SHP77 (cell line): ENCODE data around the gene WDR90.
"Not testable (repeated sequence)": the region's sequence is repeated elsewhere in the genome, so short reads cannot be mapped to it uniquely, and the experiment has no call there.

Experiments
- DNase-seq, 2 experiments: peaks; one replicate each; lab custom pipeline; 2025; lab: John Stamatoyannopoulos, UW

WDR90 gene

GRCh38 chr16:689175-689897 lies 40.2 kb downstream of the WDR90 start:
- no peak for DNase-seq

GRCh38 chr16:691242-691641 lies 42.1 kb downstream of the WDR90 start:
- DNase-seq, result not testable (repeated sequence)

GRCh38 chr16:692356-693108 lies 43.4 kb downstream of the WDR90 start:
- no peak for DNase-seq

- DNase-seq, result no peak
Measured at GRCh38 chr16:693364-693763, 44.2 kb downstream of the WDR90 start.

- DNase-seq, result no peak
Measured at GRCh38 chr16:693766-694165, 44.6 kb downstream of the WDR90 start.

- no peak for DNase-seq
Measured at GRCh38 chr16:694187-694862, 45.2 kb downstream of the WDR90 start.

- DNase-seq, result no peak
Measured at GRCh38 chr16:694863-695354, 45.7 kb downstream of the WDR90 start.

GRCh38 chr16:695355-696089 lies 46.4 kb downstream of the WDR90 start:
- DNase-seq, result peak; percentile 79 to 89

GRCh38 chr16:698911-699671 lies 49.9 kb downstream of the WDR90 start:
- DNase-seq, result no peak

GRCh38 chr16:700684-701584 lies 51.8 kb downstream of the WDR90 start:
- no peak for DNase-seq

- no peak for DNase-seq
Measured at GRCh38 chr16:702341-702740, 53.2 kb downstream of the WDR90 start.

- DNase-seq, result no peak
Measured at GRCh38 chr16:703406-703805, 54.2 kb downstream of the WDR90 start.

GRCh38 chr16:704047-704446 lies 54.9 kb downstream of the WDR90 start:
- no peak for DNase-seq

GRCh38 chr16:704552-705380 lies 55.6 kb downstream of the WDR90 start:
- DNase-seq, result peak in 1 of 2 experiments; percentile 31

GRCh38 chr16:705431-706188 lies 56.4 kb downstream of the WDR90 start, which contains the start of gene FBXL16:
Gene FBXL16, minus strand, starts transcription at chr16:705801. Its CDS starts 8,396 bp downstream, at chr16:697405.
- peak in 1 of 2 experiments; percentile 63 for DNase-seq

- DNase-seq, result no peak
Measured at GRCh38 chr16:706189-707061, 57.3 kb downstream of the WDR90 start.

GRCh38 chr16:707062-707538 lies 57.9 kb downstream of the WDR90 start:
- DNase-seq, result peak in 1 of 2 experiments; percentile 22
